SW 1271 (cell line): ENCODE results near the gene CTLA4.
"Not testable (repeated sequence)": the region's sequence is repeated elsewhere in the genome, so short reads cannot be mapped to it uniquely, and the experiment has no call there.

Experiments
- DNase-seq, 2 experiments: peaks; one replicate each; lab custom pipeline; 2025; lab: John Stamatoyannopoulos, UW

Gene CTLA4

DNA sequence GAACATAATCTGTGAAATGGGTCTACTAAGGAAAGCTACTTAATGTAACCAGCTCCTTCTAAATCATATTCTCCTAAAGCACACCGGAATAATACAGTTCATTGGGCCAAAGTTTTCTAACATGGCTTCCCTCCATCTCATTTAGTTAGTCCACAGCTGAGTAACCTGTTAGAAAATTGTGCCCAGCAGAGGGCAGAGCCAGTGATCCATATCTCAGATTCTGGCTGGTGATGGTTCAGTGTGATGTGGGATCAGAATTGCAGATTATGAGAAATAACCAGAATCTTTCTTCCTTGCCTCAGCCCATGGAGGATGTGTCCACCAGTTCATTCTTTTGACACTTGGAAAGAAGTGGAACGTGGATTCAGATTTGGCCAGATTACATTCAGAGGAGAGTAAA, 9.4 kb upstream of the CTLA4 start:
- DNase-seq, result no peak

DNA sequence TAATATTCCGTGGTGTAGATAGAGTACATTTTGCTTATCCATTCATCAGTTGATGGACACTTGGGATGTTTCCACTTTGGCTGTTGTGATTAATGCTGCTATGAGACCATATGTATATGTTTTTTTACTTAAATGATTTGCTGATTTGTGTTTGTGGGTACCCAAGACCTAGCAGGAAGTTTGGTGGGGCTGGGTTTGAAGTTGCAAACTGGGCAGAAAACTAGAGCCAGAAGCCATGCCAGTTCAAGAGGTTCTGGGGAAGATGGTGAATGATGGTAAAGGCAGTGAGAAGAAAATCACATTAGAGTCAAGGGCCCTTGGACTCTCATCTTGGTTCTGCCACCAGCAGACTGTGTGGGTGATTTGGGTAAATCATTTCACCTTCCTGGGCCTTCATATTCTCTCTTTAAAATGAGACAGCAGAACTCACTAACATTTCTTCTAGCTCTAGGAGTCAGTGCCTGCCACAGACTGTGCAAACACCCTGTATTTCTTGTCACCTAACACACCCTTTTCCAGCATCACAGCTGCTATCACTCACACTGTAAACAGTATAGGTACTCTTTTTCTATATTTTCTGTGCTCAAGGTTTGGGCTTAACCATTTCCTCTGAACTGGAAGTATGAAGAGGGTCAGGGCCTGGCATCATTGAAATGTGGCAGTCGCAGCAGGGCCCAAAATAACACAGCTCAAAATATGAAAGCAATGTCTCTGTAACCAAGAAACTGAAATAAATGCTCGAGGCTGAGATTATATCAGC, 8.4 kb upstream of the CTLA4 start:
- no peak for DNase-seq

DNA sequence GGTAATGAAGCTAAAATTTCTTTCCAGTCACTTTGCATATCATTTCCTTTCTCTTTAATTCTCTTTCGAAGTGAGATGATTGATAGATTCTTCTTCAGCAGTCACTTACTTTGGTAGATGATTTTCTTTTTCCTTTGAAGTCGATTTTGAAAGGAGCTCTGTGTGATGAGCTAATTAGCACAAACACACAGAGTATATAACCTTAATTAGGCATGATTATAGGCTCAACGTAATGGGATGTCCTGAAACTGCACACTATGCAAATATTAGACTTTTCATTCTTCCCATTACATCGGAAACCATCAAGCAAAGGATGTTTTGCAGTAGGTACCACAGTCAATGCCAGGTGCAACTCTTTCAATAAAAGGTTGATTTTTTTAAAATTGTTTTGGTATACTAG, 6.4 kb upstream of the CTLA4 start:
- no peak for DNase-seq

DNA sequence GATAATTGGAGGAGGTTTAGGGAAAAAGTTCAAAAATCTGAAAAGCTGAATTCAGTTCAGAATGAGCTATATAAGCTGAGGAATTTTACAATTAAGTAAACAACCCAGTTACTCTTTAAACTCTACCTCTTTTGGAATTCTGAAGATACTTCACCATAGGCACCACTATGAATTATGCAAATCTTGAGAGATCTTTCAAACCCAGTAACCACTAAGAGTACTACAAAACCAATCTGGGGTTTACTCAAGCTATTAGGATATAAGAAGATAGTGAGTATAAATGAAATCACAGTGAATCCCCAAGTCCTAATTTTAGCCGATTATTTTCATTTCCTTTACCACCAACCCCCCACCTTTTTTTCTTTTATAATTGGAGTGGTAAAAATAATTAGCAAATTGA, 6.0 kb upstream of the CTLA4 start:
- no peak for DNase-seq

DNA sequence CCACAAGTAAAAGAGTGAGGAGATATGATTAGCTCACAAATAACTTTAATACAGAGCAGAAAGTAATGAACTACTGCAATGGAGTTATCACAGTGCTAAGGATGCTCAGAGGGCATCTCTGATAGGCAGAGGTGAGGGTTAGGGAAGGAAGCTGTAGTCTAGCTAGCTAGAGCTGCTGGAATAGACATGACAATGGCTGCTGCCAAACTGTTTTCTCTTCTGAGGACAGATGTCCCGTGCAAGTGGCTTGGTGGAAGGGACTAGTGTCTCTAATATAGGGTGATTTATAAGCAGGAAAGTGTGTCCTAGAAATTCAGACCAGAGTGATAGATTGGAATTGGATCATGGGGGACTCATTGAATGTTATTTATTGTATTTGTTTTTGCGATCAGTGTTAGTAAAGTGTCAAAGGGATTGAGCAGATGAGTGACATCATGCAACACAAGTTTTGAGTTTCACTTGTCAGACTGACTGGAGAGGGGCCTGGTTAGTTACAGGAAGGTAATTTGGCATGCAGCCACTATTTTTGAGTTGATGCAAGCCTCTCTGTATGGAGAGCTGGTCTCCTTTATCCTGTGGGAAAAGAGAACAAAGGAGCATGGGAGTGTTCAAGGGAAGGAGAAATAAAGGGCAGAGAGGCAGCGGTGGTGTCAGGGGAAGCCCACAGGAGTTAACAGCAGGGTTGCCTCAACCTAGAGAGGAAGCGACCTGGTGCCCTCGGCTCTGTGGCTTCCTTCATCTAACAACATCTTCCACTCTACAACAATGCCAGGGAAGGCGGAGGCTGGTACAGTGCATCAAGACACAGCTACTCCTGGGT, 1.9 kb downstream of the CTLA4 start:
- DNase-seq, result no peak

DNA sequence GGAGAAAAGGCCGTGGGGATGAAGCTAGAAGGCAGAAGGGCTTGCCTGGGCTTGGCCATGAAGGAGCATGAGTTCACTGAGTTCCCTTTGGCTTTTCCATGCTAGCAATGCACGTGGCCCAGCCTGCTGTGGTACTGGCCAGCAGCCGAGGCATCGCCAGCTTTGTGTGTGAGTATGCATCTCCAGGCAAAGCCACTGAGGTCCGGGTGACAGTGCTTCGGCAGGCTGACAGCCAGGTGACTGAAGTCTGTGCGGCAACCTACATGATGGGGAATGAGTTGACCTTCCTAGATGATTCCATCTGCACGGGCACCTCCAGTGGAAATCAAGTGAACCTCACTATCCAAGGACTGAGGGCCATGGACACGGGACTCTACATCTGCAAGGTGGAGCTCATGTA, 2.9 kb downstream of the CTLA4 start:
- no peak for DNase-seq

DNA sequence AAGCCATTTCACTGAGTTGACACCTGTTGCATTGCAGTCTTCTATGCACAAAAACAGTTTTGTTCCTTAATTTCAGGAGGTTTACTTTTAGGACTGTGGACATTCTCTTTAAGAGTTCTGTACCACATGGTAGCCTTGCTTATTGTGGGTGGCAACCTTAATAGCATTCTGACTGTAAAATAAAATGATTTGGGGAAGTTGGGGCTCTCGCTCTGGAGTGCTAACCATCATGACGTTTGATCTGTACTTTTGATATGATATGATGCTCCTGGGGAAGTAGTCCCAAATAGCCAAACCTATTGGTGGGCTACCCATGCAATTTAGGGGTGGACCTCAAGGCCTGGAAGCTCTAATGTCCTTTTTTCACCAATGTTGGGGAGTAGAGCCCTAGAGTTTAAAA, 3.4 kb downstream of the CTLA4 start:
- no peak for DNase-seq

DNA sequence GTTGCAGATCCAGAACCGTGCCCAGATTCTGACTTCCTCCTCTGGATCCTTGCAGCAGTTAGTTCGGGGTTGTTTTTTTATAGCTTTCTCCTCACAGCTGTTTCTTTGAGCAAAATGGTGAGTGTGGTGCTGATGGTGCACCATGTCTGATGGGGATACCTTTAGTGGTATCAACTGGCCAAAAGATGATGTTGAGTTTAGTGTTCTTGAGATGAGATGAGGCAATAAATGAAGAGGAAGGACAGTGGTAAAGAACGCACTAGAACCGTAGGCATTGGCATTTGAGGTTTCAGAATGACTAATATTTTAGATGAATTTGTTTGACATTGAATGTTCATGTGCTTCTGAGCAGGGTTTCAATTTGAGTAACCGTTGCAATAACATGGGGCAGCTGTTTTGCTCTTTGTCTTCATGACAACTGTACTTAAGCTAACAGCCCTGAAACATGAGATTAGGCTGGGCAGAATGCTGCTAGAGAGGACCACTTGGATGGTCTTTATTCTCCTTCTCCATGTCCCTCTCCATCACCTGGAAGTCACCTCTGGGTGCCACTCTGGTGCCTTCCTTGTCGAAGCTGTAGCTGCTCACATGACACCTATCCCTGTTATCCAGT, 3.9 kb downstream of the CTLA4 start:
- no peak for DNase-seq

DNA sequence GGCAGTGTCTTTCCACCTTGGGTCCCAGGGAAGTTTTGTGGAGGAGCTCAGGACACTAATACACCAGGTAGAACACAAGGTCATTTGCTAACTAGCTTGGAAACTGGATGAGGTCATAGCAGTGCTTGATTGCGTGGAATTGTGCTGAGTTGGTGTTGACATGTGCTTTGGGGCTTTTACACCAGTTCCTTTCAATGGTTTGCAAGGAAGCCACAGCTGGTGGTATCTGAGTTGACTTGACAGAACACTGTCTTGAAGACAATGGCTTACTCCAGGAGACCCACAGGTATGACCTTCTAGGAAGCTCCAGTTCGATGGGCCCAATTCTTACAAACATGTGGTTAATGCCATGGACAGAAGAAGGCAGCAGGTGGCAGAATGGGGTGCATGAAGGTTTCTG, 5.9 kb downstream of the CTLA4 start:
- no peak for DNase-seq

DNA sequence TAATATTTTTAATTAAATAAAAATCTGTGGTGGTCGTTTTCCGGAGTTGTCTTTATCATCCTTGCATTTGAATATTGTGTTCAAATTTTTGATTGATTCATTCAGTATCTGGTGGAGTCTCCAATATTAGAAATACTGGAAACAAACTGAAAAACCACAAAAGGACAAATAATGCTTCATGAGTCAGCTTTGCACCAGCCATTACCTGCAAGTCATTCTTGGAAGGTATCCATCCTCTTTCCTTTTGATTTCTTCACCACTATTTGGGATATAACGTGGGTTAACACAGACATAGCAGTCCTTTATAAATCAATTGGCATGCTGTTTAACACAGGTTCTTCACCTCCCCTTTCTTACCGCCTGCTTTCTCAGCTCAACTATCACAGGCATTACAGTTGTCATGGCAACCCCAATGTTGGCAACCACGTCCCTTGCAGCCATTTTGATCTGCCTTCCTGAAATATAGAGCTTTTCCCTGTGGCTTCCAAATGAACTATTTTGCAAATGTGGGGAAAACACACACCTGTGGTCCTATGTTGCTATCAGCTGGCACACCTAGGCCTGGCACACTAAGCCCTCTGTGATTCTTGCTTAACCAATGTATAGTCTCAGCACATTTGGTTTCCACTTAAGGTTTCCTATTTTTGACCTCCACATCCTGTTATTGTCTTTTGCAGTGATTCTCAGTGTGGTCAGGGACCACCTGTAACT, 6.5 kb downstream of the CTLA4 start:
- no peak for DNase-seq

DNA sequence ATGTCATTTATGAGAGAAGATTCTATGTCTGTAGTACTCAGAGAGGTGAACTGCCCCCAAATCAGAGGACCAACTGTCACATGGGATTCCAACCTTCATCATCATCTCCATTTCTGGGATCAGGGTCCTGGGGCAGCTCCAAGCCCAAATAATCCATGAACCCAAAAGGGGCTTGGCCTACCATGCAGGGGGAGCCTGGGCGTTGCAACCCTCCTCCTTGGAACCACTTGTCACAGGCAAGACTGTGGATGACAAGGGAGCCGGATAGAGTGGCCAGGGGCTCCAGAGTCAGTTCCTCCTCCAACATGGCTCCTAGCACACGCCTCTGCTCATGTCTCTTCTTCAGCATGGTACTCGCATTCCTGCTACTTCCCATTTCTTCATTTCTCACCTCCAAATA, 7.9 kb downstream of the CTLA4 start:
- no peak for DNase-seq

DNA sequence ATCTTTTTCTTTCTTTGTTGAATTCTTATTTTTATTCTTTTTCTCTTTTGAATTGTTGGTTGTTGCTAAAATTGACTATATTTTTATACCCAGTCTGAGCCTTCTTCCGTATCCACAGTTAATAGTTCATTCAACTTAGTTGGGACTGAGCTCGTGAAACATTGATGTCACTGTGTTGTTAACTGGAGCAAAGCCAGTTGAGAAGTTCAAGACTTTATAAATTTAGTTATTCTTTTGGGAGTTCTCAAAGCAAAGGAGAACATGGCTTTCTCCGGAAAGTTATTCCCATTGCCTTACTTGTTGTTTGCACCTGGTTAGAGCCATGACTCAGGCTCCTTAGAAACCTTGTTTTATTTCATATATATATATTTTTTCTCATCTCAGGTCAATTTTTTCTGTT, 8.8 kb downstream of the CTLA4 start:
- no peak for DNase-seq

DNA sequence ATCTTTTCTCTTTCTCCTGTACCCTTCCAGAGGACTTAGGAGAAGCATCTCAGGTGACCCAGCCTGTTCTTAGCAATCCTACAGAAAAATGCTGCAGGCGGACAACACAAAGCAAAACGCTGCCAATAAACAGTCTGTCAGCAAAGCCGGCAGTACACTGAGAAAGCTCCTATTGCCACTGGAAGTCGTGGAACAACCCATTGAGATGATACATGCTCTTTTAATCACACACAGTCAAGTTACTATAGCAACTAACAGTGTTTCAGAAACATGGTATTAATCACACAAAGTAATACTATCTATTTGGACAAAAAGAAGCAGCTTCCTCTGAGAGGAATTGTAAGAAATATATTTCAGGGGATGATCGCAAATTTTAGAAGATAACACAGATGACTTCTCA, 10.5 kb downstream of the CTLA4 start:
- no peak for DNase-seq

DNA sequence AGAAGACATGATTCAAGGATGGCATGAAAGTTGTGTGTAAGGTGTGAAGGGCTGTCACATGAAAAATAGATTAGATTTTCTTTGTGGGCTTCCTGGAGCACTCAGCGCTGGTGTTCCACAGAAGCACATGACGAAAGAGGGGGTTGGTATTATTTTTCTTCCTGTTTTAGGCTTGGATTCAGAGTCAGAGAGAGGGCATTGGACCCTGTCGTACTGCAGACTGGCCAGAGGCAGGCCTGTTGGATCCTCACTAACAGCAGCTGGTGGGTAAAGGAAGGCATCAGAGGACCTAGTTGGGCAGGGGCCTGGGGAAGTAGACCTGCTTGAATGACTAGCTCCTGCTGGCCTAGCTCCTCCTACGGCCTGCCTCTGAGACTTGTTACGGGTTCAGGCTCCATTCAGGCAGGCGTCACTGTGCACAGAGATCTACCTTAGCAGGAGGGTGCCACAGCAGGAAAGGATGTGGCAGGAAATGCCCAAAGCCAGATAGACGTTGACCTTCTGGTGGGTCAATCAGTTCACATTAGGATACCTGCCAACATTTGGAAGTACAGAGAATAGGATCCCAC, 13.1 kb downstream of the CTLA4 start:
- DNase-seq, result no peak

DNA sequence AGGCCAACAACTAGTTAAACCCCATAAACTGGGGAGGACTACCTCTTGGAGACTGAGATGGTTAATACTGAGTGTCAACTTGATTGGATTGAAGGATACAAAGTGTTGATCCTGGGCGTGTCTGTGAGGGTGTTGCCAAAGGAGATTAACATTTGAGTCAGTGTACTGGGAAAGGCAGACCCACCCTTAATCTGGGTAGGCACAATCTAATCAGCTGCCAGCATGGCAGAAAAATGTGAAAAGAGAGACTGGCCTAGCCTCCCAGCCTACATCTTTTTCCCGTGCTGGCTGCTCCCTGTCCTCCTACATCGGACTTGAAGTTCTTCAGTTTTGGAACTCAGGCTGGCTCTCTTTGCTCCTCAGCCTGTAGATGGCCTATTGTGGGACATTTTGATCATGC, 13.6 kb downstream of the CTLA4 start:
- DNase-seq, result not testable (repeated sequence)

DNA sequence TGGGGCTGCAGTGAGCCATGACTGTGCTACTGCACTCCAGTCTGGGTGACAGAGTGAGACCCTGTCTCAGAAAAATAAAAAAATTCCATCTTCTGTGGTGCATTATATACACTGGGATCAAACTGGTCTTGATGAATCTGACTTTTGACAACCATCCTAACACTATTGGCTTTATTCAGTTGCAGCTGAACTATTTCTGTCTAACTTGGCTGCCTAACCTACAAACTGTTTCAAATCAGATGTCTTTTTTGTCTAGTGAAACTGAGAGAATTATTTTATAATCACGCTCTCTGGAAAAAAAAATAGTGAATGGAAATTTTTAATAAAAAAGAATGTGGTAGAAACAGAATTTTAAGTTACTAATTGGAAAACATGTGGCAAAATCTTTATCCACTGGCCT, 15.0 kb downstream of the CTLA4 start:
- no peak for DNase-seq

DNA sequence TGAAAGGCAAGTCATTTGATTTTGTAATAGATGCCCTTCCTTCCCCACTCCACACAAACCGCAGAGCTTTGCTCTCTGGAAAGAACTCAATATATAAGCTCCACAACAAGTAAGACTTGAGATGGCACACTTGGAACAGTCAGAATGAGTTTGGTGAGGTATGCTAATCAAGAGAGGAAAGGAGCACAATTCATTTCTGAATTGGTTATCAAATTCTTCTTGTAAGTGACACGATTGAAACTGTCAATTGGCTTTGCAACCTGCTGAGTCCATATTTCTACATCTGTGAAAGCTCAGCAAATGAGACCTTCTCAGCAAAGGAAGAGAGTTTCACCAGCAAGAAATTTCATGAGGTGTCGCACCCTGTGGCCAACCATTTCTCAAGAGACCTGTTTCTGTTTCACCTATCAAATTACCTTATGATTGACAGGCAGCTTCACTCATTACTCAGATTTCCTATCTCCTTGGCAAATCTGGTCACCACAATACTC, 19.1 kb downstream of the CTLA4 start:
- no peak for DNase-seq

DNA sequence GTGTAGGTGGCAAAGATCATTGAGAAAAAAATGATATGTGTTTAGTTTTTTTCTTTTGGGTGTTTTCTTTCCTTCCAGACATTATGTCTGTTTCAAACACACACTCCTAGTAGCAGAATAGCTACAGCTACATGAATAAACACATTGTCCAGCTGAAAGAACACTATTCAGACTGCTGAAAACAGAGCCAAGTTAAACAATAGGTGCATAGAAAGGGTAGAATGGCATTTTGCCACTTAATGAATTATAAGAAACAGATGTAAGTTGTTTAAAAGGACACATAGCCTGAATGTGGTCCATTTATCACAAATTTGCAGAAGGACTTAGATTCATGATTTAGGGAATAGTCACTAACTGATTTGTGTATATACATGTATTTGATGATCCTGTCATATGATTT, 20.1 kb downstream of the CTLA4 start:
- DNase-seq, result no peak

DNA sequence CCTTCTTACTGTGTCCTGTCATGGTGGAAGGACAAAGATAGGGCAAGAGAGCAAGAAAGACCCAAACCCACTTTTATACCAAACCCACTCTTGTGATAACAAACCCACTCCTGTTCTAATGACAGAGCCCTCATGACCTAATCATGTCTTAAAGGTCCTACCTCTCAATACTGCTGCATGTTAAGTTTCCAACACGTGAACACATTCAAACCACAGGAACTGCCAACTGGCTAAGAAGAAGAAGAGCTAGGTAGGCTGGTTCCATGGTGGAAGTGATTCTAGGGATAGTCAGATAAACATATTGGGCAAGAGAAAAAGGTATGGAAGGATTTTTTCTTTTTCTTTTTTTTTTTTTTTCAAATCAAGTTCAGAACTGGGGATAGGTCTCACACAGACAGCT, 22.0 kb downstream of the CTLA4 start:
- DNase-seq, result no peak

DNA sequence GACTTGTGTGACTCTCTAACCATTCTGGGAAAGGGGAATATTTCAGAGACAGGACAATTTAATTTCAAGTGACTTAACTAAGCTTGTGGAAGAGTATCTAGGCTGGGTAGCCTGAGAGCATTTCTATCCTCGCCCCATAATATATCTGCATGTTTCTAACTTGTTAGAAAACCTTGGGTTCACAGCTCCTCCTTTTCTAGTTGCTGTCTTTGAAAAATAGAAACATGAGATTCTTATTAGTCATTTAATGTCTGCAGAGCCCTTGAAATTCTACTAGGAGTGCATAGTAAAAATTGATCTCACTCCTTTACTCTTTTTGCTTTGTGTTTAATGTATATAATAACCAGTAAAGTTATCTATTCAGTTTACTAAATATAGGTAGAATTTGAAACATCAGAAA, 22.4 kb downstream of the CTLA4 start:
- no peak for DNase-seq

DNA sequence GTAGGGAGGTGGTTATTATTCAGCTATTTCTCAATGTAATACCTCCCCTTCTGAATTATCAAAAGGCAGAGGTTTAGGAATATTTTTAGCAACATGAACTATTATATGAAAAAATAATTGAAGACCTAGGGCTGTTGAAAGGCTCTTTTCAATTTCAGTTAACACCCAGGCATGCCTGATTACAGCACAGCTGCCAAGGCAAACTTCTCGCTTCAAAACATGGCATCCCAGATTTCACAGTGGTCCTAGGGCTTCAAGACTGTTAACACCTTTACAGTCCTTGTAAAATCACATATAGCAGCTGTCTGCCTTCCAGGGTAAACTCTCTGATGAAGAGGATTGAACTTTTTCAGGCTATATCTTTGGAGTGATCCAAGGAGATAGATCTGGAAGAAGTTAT, 23.2 kb downstream of the CTLA4 start:
- DNase-seq, result no peak

DNA sequence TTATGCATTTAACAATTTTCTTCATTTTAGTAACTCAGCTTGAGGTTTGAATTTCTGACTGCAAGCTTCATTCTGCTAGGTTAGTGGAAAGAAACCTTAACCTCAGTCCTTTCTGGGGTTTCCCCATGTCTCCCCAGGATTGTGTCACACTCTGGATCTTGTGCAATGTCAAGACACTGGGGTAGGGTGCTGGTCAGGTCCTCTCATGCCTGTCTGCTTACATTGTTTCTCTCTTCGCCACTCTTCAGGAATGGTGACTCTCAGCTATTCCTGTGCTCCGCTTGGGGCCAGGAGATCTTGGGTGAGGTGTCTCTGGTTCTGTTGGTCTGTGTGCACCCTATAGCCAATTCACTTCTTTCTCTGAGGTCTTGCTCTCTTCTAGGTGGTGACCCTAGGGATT, 23.9 kb downstream of the CTLA4 start:
- no peak for DNase-seq
